PC-9 (cell line): ENCODE data around the gene TSHZ2. TPM values are rescaled to one million over a fixed set of nuclear protein-coding genes. Genes with fewer than 3 reads are reported as not detected.

Experiments used
- BruUV-seq: library from RNA; stranded (reverse); fragments of 400-500 nt; replicated peaks from 2 replicates; lab custom pipeline; 2021; lab: Mats Ljungman, UMichigan
- CTCF ChIA-PET: fragments of 300-600 bp; sonication (Branson Sonifier 250); formaldehyde crosslinking; loops from one replicate; lab custom pipeline; 2022; ENCODE audit warnings: antibody characterized with exemption; lab: Charles Lee
- POLR2A ChIA-PET: fragments of 300-600 bp; sonication (Branson Sonifier 250); formaldehyde crosslinking; loops from one replicate; lab custom pipeline; 2022; ENCODE audit warnings: antibody characterized with exemption; ENCODE audit not compliant: unreplicated experiment; lab: Charles Lee
- DNase-seq, 2 experiments: peaks; one replicate each; pipeline versions ENCODE4 v3.0.0 to v3.0.0-alpha.2; 2015 to 2022; ENCODE audit warnings: mixed read lengths in 1 of 2
- H2AFZ ChIP-seq: fragments of 200-600 bp; sonication (generic); 2 replicates; pipeline ENCODE4 v1.8.1; 2017; ENCODE audit warnings: antibody characterized with exemption
- H3F3A ChIP-seq: fragments of 200-600 bp; sonication (generic); 2 replicates; pipeline ENCODE4 v1.8.1; 2017; ENCODE audit warnings: antibody characterized with exemption, mild to moderate bottlenecking, low read depth; ENCODE audit not compliant: insufficient read depth
- H3K27ac ChIP-seq: fragments of 200-600 bp; sonication (generic); 2 replicates; pipeline ENCODE4 v1.6.1; 2016; ENCODE audit warnings: mixed run types
- H3K27me3 ChIP-seq: fragments of 200-600 bp; sonication (generic); 2 replicates; pipeline ENCODE4 v1.6.1; 2016; ENCODE audit warnings: low read depth, mixed run types; ENCODE audit not compliant: insufficient read depth
- H3K36me3 ChIP-seq: fragments of 200-600 bp; sonication (generic); 2 replicates; pipeline ENCODE4 v1.6.1; 2016; ENCODE audit warnings: low read depth, mixed run types
- H3K4me1 ChIP-seq: fragments of 200-600 bp; sonication (generic); replicated peaks from 2 replicates; pipeline ENCODE4 v1.6.1; 2016; ENCODE audit warnings: mixed run types; ENCODE audit not compliant: insufficient read depth
- H3K4me2 ChIP-seq: fragments of 200-600 bp; sonication (generic); 2 replicates; pipeline ENCODE4 v1.6.1; 2017; ENCODE audit warnings: mixed run types
- H3K4me3 ChIP-seq: fragments of 200-600 bp; sonication (generic); 2 replicates; pipeline ENCODE4 v1.6.1; 2016; ENCODE audit warnings: mixed run types
- H3K79me2 ChIP-seq: fragments of 200-600 bp; sonication (generic); 2 replicates; pipeline ENCODE4 v1.6.1; 2017; ENCODE audit warnings: low read depth, mixed run types
- H3K9me2 ChIP-seq: fragments of 200-600 bp; sonication (generic); 2 replicates; pipeline ENCODE4 v1.8.1; 2017; ENCODE audit warnings: mild to moderate bottlenecking; ENCODE audit not compliant: insufficient read depth
- H3K9me3 ChIP-seq: fragments of 200-600 bp; sonication (generic); 2 replicates; pipeline ENCODE4 v1.8.1; 2016; ENCODE audit warnings: low read depth; ENCODE audit not compliant: insufficient read depth
- H4K20me1 ChIP-seq: fragments of 200-600 bp; sonication (generic); 2 replicates; pipeline ENCODE4 v1.8.1; 2017; ENCODE audit not compliant: insufficient read depth
- CTCF ChIP-seq: fragments of 200-600 bp; sonication (generic); conservative IDR thresholded peaks from 2 replicates; pipeline ENCODE4 v1.6.1; 2017; ENCODE audit warnings: mixed run types, antibody characterized with exemption, mild to moderate bottlenecking, moderate library complexity
- EZH2 ChIP-seq: fragments of 200-600 bp; sonication (generic); IDR thresholded peaks from 2 replicates; pipeline ENCODE4 v1.8.0; 2017; ENCODE audit warnings: antibody characterized with exemption, low read depth
- intact Hi-C: fragments of 100-400 bp; cut with micrococcal nuclease; formaldehyde crosslinking; loops from one replicate; pipeline ENCODE4 v1.10.0; 2022; ENCODE audit not compliant: unreplicated experiment
- total RNA-seq: library from RNA; stranded (reverse); gene quantifications from 2 replicates; pipeline ENCODE4 v1.2.3, GENCODE V29; 2021

Gene TSHZ2
- total RNA-seq, 1 experiment from 2014 or later: not detected

GRCh38 chr20:53284696-53285095, 312.5 kb downstream of the TSHZ2 start:
- H3K79me2 ChIP-seq: no peaks in the 10 kb centered on the region
- no peaks in the 10 kb centered on the region for H3K36me3 ChIP-seq
- intact Hi-C loops: no loop called here
- no peaks in the 10 kb centered on the region for H4K20me1 ChIP-seq
- no peaks in the 10 kb centered on the region for H3K9me2 ChIP-seq
- no peaks in the 10 kb centered on the region for H3F3A ChIP-seq
- no peak overlapping the region for H2AFZ ChIP-seq
- H3K9me3 ChIP-seq: no peaks in the 10 kb centered on the region
- H3K4me1 ChIP-seq: no peaks in the 10 kb centered on the region
- ChIA-PET CTCF (no interaction called here), POLR2A (no interaction called here)
- DNase-seq: no peak
- TF ChIP-seq EZH2: no peak
- TF ChIP-seq CTCF: no peak
- no TSS peak for BruUV-seq
- no peak overlapping the region for H3K4me2 ChIP-seq
- no peak overlapping the region for H3K27ac ChIP-seq
- H3K4me3 ChIP-seq: no peak overlapping the region
- H3K27me3 ChIP-seq: peaks cover 62% of the 10 kb centered on the region

- Histone ChIP-seq H3K4me2 (no peak overlapping the region), H3K9me2 (no peaks in the 10 kb centered on the region), H3K4me3 (no peak overlapping the region), H3F3A (no peaks in the 10 kb centered on the region), H3K9me3 (no peaks in the 10 kb centered on the region), H2AFZ (no peak overlapping the region), H3K27ac (no peak overlapping the region), H3K36me3 (no peaks in the 10 kb centered on the region), H3K4me1 (no peaks in the 10 kb centered on the region), H3K79me2 (no peaks in the 10 kb centered on the region), H3K27me3 (peaks cover 47% of the 10 kb centered on the region), H4K20me1 (no peaks in the 10 kb centered on the region)
- ChIA-PET POLR2A (no interaction called here), CTCF (no interaction called here)
- intact Hi-C loops: no loop called here
- TF ChIP-seq EZH2 (no peak), CTCF (no peak)
- no peak for DNase-seq
- no TSS peak for BruUV-seq
Measured at GRCh38 chr20:53287357-53288042, 315.3 kb downstream of the TSHZ2 start.

- CTCF ChIA-PET: no interaction called here
- Histone ChIP-seq H3K4me3 (no peak overlapping the region), H2AFZ (no peak overlapping the region), H3K4me2 (no peak overlapping the region), H3K27ac (no peak overlapping the region), H3K36me3 (no peaks in the 10 kb centered on the region), H3F3A (no peaks in the 10 kb centered on the region), H3K9me3 (no peaks in the 10 kb centered on the region), H4K20me1 (no peaks in the 10 kb centered on the region), H3K79me2 (no peaks in the 10 kb centered on the region), H3K4me1 (no peaks in the 10 kb centered on the region), H3K27me3 (peaks cover 43% of the 10 kb centered on the region), H3K9me2 (no peaks in the 10 kb centered on the region)
- POLR2A ChIA-PET: no interaction called here
- BruUV-seq: no TSS peak
- intact Hi-C loops: no loop called here
- TF ChIP-seq CTCF (no peak; the same call in 1 of the 2 replicates), EZH2 (no peak)
- DNase-seq: no peak
Measured at GRCh38 chr20:53291548-53291947, 319.4 kb downstream of the TSHZ2 start.
